22Rv1 (cell line): Measurements from ENCODE around the gene EXOC1.

ENCODE experiments used
- H3K27ac ChIP-seq: fragments of 450-650 bp; 2 replicates; pipeline ENCODE4 v1.5.1; 2017
- CTCF ChIP-seq: fragments of 450-650 bp; IDR thresholded peaks from 2 replicates; pipeline ENCODE4 v1.5.1; 2017; ENCODE audit warnings: mild to moderate bottlenecking
- ZFX ChIP-seq: fragments of 450-650 bp; IDR thresholded peaks from 2 replicates; pipeline ENCODE4 v1.6.1; 2017; ENCODE audit warnings: antibody characterized with exemption, borderline replicate concordance

The EXOC1 gene

DNA sequence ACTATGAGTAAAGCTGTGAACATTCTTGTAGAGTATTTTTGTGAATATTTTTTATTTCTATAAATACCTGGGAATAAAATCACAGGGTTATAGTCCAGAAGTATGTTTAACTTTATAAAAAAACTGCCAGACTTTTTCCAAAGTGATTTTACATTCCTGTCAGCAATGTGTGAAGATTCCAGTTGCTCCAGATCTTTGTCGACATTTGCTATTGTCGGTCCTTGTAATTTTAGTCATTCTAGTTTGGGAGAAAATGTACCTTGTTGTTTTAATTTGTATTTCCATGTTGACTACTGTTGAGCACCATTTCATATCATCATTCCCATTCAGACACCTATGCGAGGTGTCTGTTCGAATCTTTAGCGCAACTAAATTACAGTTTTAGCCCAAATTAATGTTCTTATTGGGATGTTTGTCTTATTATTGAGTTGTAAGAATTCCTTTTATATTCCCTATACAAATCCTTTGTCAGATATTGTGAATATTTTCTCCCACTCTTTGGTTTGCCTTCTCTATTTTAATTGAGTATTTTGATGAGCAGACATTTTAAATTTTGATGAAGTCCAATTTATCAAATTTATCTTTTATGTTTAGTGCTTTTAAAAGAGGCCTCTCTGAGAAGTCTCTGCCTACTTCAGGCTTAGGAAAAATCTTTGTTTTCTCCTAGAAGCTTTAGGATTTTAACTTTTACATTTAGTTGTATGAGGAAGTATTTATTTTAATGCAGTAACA lies 97.9 kb downstream of the EXOC1 start:
- TF ChIP-seq CTCF (no peak), ZFX (no peak)
- no peak overlapping the region for H3K27ac ChIP-seq
